ENCODE results near the gene MAML3.
"Not testable (repeated sequence)": the region's sequence is repeated elsewhere in the genome, so short reads cannot be mapped to it uniquely, and the experiment has no call there.

The MAML3 gene

GRCh38 chr4:139956507-139957017, 197.4 kb downstream of the MAML3 start:
- no peak for DNase-seq

GRCh38 chr4:139955600-139955999, 198.4 kb downstream of the MAML3 start:
- DNase-seq, result no peak

- DNase-seq, result no peak
Observed at GRCh38 chr4:139954512-139954911, 199.5 kb downstream of the MAML3 start.

- DNase-seq, result no peak
Observed at GRCh38 chr4:139951021-139951420, 203.0 kb downstream of the MAML3 start.

- DNase-seq, result no peak
Observed at GRCh38 chr4:139950568-139950967, 203.4 kb downstream of the MAML3 start.

GRCh38 chr4:139944916-139945315, 209.1 kb downstream of the MAML3 start:
- DNase-seq, result not testable (repeated sequence)

- no peak for DNase-seq
Observed at GRCh38 chr4:139943277-139943676, 210.7 kb downstream of the MAML3 start.

- no peak for DNase-seq
Observed at GRCh38 chr4:139942241-139942640, 211.7 kb downstream of the MAML3 start.

- no peak for DNase-seq
Observed at GRCh38 chr4:139940600-139940999, 213.4 kb downstream of the MAML3 start.

GRCh38 chr4:139938414-139938813, 215.6 kb downstream of the MAML3 start:
- DNase-seq, result no peak

- DNase-seq, result no peak
Observed at GRCh38 chr4:139935911-139936310, 218.1 kb downstream of the MAML3 start.

- peak; percentile 75 for DNase-seq
Observed at GRCh38 chr4:139934708-139935195, 219.2 kb downstream of the MAML3 start.

GRCh38 chr4:139934057-139934707, 219.8 kb downstream of the MAML3 start:
- DNase-seq, result peak; percentile 30

- DNase-seq, result no peak
Observed at GRCh38 chr4:139933541-139933940, 220.4 kb downstream of the MAML3 start.

- no peak for DNase-seq
Observed at GRCh38 chr4:139933104-139933503, 220.9 kb downstream of the MAML3 start.

GRCh38 chr4:139924782-139925181, 229.2 kb downstream of the MAML3 start:
- no peak for DNase-seq

GRCh38 chr4:139922406-139923024, 231.5 kb downstream of the MAML3 start:
- peak; percentile 52 for DNase-seq

- peak; percentile 76 for DNase-seq
Observed at GRCh38 chr4:139921429-139922184, 232.4 kb downstream of the MAML3 start.

- DNase-seq, result no peak
Observed at GRCh38 chr4:139920486-139921002, 233.4 kb downstream of the MAML3 start.

GRCh38 chr4:139919521-139919920, 234.5 kb downstream of the MAML3 start:
- DNase-seq, result no peak

- no peak for DNase-seq
Observed at GRCh38 chr4:139919004-139919403, 235.0 kb downstream of the MAML3 start.

- DNase-seq, result no peak
Observed at GRCh38 chr4:139918591-139918990, 235.4 kb downstream of the MAML3 start.

- DNase-seq, result no peak
Observed at GRCh38 chr4:139917896-139918295, 236.1 kb downstream of the MAML3 start.

Measured in NCI-H1105 (cell line).